ENCODE measurements around the gene EFCAB11. TPM values are rescaled to one million over a fixed set of nuclear protein-coding genes. Genes with fewer than 3 reads are reported as not detected.

EFCAB11 gene
- total and polyA plus RNA-seq, 9 of the 15 experiments (the other 6 are each of a cell fraction or from before 2014, with no cell fraction given), result 13.4 to 37.9 (median 17.4) TPM

DNA sequence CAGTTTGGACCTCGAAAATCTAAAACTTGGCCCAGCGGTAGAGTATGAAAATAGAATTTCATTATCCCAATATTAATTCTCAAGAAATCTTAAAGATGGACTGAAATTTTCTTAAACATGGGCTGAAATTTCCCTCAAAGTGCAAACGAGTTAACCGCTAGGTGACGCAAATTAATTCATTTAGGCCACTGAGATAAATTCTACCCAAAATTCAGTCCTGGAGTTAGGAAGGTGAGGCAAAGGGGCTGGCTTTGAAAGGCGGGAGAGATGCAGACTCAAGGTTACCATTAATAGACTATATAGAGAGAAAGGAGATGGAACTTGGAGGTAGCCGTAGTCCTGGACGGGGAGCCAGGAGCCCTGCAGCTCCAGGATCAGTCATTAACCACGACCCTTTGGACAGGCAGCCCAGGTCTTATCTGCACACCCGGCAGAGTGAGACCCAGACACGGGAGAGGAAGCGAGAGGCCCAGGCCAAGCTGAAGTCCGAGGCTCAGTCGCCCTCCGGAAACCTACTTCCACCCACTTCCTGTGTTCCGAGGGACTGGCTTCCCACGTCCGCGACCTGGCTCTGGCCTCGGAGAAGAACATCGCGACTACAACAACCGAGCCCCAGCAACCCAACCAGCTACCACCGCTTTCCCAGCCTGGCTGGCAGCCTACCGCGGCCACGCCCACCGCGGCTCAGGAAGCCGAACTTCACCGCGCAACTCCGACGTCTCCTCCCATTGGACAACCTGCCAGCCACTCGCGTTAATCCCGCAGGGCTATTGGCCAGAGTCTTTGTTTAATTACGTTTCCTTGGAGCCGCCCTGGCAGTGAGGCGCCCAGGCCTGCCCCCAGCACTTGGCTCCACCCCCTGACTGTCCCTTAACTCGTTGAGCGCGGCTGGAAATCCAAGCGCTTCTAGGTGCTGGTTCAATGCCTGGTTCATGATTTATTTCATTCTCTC, at the start of gene EFCAB11 (continued):
- TF ChIP-seq IFI16 (CRISPR knock-in tag; IDR thresholded peaks at IDR 0.05) (no peak), JUNB (CRISPR knock-in tag; conservative IDR thresholded peaks at IDR 0.05) (no peak), POLR2G (IDR thresholded peaks at IDR 0.05; ENCODE audit: low read depth, low read length) (peak; percentile 87), CAMTA2 (CRISPR knock-in tag; conservative IDR thresholded peaks at IDR 0.05) (no peak), KLF13 (tag; IDR thresholded peaks at IDR 0.05; ENCODE audit: borderline replicate concordance, low read depth) (peak; percentile 98), HSF4 (CRISPR knock-in tag; IDR thresholded peaks at IDR 0.05; ENCODE audit: borderline replicate concordance) (no peak), ZFP30 (CRISPR knock-in tag; IDR thresholded peaks at IDR 0.05; ENCODE audit: borderline replicate concordance) (no peak), POLR2A (conservative IDR thresholded peaks at IDR 0.05) (peak; percentile 90), TAF1 (IDR thresholded peaks at IDR 0.05; ENCODE audit: control insufficient read depth, extremely low read depth, insufficient read depth, low read length, severe bottlenecking) (peak; percentile 46)
- TF ChIP-seq, protein P1, sequence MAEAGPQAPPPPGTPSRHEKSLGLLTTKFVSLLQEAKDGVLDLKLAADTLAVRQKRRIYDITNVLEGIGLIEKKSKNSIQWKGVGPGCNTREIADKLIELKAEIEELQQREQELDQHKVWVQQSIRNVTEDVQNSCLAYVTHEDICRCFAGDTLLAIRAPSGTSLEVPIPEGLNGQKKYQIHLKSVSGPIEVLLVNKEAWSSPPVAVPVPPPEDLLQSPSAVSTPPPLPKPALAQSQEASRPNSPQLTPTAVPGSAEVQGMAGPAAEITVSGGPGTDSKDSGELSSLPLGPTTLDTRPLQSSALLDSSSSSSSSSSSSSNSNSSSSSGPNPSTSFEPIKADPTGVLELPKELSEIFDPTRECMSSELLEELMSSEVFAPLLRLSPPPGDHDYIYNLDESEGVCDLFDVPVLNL (CRISPR knock-in tag; IDR thresholded peaks at IDR 0.05; ENCODE audit: low read depth), result peak; percentile 87; the same call in 1 of the 2 replicates
- TF ChIP-seq, protein P2, sequence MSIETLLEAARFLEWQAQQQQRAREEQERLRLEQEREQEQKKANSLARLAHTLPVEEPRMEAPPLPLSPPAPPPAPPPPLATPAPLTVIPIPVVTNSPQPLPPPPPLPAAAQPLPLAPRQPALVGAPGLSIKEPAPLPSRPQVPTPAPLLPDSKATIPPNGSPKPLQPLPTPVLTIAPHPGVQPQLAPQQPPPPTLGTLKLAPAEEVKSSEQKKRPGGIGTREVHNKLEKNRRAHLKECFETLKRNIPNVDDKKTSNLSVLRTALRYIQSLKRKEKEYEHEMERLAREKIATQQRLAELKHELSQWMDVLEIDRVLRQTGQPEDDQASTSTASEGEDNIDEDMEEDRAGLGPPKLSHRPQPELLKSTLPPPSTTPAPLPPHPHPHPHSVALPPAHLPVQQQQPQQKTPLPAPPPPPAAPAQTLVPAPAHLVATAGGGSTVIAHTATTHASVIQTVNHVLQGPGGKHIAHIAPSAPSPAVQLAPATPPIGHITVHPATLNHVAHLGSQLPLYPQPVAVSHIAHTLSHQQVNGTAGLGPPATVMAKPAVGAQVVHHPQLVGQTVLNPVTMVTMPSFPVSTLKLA (conservative IDR thresholded peaks at IDR 0.05), result peak; percentile 54 to 84
- TF ChIP-seq, protein P3, sequence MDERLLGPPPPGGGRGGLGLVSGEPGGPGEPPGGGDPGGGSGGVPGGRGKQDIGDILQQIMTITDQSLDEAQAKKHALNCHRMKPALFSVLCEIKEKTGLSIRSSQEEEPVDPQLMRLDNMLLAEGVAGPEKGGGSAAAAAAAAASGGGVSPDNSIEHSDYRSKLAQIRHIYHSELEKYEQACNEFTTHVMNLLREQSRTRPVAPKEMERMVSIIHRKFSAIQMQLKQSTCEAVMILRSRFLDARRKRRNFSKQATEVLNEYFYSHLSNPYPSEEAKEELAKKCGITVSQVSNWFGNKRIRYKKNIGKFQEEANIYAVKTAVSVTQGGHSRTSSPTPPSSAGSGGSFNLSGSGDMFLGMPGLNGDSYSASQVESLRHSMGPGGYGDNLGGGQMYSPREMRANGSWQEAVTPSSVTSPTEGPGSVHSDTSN (CRISPR knock-in tag; IDR thresholded peaks at IDR 0.05; ENCODE audit: low read depth), result peak; percentile 76
- TF ChIP-seq, protein P3 (tag; conservative IDR thresholded peaks at IDR 0.05; ENCODE audit: low read depth), result peak; percentile 93
